Measurements from ENCODE around the gene TMEM44.
"Not testable (repeated sequence)": the region's sequence is repeated elsewhere in the genome, so short reads cannot be mapped to it uniquely, and the experiment has no call there.

The TMEM44 gene

DNA sequence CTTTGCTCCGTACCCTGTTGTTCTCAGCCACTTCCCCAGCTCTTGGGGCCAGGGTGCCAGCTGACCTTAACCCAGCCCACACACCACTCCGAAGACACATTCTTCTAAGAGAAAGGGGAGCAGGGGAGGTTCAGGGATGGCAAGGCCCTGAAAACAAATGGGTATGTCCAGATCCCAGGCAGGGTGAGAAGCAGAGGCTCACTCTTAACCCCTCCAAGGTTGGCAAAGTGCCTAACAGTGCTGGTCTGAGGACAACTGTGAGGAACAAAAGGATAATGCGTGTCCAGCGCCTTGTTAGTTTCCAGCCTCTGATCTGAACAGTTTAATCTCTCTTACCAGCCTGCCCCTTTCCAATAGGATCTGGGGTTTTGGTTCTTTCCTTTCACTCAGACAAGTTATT is 1.5 kb downstream of the TMEM44 start:
- Histone ChIP-seq H3K9me3 (ENCODE audit: control insufficient read depth in 5 of 5, low read length in 5 of 5) (no peaks in the 10 kb centered on the region), H3K27ac (ENCODE audit: low read depth, low read length) (no peak overlapping the region), H3K36me3 (ENCODE audit: control insufficient read depth in 5 of 5, insufficient read depth in 5 of 5, low read length in 5 of 5) (peaks cover 0 to 24% (median 8%) of the 10 kb centered on the region in 5 donors), H3K27me3 (ENCODE audit: control insufficient read depth in 5 of 5, insufficient read depth in 4 of 5, low read length in 5 of 5) (no peaks in the 10 kb centered on the region), H3K4me1 (ENCODE audit: control insufficient read depth in 5 of 5, insufficient read depth in 5 of 5, low read length in 5 of 5) (peaks cover 0 to 17% (median 10%) of the 10 kb centered on the region in 5 donors), H3K4me3 (ENCODE audit: low read depth in 1 of 5, low read length in 5 of 5) (no peak overlapping the region), H3K9ac (ENCODE audit: low read length in 5 of 5) (no peak overlapping the region)

DNA sequence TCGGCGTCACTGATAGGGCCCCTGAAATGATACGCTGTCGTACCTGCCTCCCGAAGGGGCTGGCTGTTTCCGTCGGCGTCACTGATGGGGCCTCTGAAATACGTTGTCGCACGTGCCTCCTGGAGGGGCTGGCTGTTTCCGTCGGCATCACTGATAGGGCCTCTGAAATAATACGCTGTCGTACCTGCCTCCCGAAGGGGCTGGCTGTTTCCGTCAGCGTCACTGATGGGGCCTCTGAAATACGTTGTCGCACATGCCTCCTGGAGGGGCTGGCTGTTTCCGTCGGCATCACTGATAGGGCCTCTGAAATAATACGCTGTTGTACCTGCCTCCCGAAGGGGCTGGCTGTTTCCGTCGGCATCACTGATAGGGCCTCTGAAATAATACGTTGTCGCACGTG is 2.5 kb downstream of the TMEM44 start:
- H3K9me3 ChIP-seq (ENCODE audit: control insufficient read depth in 5 of 5, low read length in 5 of 5); H3K27me3 ChIP-seq (ENCODE audit: control insufficient read depth in 5 of 5, insufficient read depth in 4 of 5, low read length in 5 of 5); H3K4me3 ChIP-seq (ENCODE audit: low read depth in 1 of 5, low read length in 5 of 5); H3K9ac ChIP-seq (ENCODE audit: low read length in 5 of 5); H3K27ac ChIP-seq (ENCODE audit: low read depth, low read length): not testable (repeated sequence)
- Histone ChIP-seq H3K4me1 (ENCODE audit: control insufficient read depth in 5 of 5, insufficient read depth in 5 of 5, low read length in 5 of 5) (peaks cover 0 to 17% (median 10%) of the 10 kb centered on the region in 5 donors), H3K36me3 (ENCODE audit: control insufficient read depth in 5 of 5, insufficient read depth in 5 of 5, low read length in 5 of 5) (peaks cover 0 to 32% (median 16%) of the 10 kb centered on the region in 5 donors)

DNA sequence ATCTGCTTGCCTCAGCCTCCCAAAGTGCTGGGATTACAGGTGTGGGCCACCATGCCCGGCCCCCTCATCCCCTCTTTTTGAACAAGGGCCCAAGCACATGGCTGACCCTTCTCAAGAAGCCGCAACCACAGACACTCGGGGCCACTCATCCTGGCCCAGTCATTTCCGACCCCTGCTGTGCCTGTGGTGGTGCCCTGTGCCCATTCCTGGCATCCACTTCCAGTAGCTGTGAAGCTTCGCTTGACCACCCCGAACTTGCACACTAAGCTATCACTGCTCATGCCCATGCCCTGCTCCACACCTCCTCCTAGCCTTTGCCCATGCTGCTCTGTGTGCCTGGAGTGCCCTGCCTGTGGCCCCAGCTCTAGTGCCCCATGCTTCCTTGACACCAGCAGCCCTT is 8.3 kb downstream of the TMEM44 start:
- Histone ChIP-seq H3K27me3 (ENCODE audit: control insufficient read depth in 5 of 5, insufficient read depth in 4 of 5, low read length in 5 of 5) (no peaks in the 10 kb centered on the region), H3K36me3 (ENCODE audit: control insufficient read depth in 5 of 5, insufficient read depth in 5 of 5, low read length in 5 of 5) (peaks cover 0 to 45% (median 20%) of the 10 kb centered on the region in 5 donors), H3K4me1 (ENCODE audit: control insufficient read depth in 5 of 5, insufficient read depth in 5 of 5, low read length in 5 of 5) (peaks cover 0 to 6% (median 0%) of the 10 kb centered on the region in 5 donors), H3K4me3 (ENCODE audit: low read depth in 1 of 5, low read length in 5 of 5) (no peak overlapping the region), H3K9me3 (ENCODE audit: control insufficient read depth in 5 of 5, low read length in 5 of 5) (no peaks in the 10 kb centered on the region), H3K9ac (ENCODE audit: low read length in 5 of 5) (no peak overlapping the region), H3K27ac (ENCODE audit: low read depth, low read length) (no peak overlapping the region)

DNA sequence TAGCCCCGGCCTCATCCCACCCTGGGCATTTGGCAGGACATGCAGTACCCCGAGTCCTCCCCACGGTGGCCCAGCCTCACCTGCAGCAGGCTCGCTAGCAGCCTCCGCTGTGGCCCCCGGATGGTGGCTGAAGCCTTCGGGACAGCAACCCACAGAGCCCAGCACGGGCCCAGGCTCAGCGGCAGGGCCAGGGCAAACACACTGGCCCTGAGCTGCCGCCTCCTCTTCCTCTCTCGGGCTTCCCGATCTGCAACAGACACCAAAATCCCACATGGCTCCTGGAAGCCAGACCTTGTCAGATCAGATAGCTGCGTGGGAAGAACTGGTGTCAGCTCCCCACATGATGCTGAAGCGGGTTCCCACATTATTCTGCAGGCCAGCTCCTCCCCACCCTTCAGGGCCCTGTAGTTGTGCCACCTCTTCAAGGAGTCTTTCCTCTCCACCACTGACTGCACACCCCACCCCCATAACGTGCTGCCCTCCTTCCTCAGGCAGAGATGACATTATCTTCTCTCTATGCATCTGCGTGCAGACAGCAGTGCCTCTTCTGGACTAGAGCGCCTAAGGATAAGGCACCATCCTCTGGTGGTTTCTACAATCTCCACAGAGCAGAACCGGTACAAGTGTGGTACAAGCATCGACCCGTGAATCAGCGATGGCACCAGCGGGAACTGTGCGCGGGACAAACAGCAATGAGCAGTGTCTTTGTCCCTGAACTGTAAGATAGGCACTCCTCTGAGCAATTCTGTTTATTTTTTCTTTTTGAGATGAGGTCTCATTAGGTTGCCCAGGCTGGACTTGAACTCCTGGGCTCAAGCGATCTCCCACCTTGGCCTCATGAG is 9.5 kb downstream of the TMEM44 start:
- Histone ChIP-seq H3K27me3 (ENCODE audit: control insufficient read depth in 5 of 5, insufficient read depth in 4 of 5, low read length in 5 of 5) (no peaks in the 10 kb centered on the region), H3K36me3 (ENCODE audit: control insufficient read depth in 5 of 5, insufficient read depth in 5 of 5, low read length in 5 of 5) (peaks cover 0 to 50% (median 20%) of the 10 kb centered on the region in 5 donors), H3K9ac (ENCODE audit: low read length in 5 of 5) (no peak overlapping the region), H3K4me3 (ENCODE audit: low read depth in 1 of 5, low read length in 5 of 5) (no peak overlapping the region), H3K4me1 (ENCODE audit: control insufficient read depth in 5 of 5, insufficient read depth in 5 of 5, low read length in 5 of 5) (peaks cover 0 to 6% (median 0%) of the 10 kb centered on the region in 5 donors), H3K27ac (ENCODE audit: low read depth, low read length) (no peak overlapping the region), H3K9me3 (ENCODE audit: control insufficient read depth in 5 of 5, low read length in 5 of 5) (no peaks in the 10 kb centered on the region)

DNA sequence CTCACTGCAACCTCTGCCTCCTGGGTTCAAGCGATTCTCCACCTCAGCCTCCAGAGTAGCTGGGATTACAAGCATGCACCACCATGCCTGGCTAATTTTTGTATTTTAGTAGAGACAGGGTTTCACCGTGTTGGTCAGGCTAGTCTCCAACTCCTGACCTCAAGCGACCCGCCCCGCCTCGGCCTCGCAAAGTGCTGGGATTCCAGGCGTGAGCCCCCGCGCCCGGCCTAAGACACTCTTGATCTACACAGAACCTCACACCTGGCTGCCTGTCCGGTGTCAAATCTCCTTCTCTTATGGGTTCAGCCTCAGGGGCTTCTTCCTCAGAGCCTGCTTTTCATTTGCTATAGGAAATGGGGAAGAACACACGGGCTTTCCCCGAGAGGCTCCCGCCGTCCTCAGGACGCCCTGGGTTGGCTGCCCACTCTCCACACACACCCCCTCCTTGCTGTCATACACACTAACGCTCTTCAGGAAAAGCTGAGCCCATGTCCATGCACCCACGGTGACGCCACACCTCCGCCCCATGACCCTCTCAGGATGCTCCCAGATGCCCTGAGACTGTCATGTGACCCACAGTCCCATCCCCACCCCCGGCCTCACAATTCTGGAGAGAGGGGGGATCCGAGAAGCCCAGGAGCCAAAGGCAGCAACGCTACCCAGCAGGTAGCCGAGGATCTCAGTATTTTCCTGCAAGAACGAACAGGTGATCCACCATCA is 10.4 kb downstream of the TMEM44 start:
- Histone ChIP-seq H3K36me3 (ENCODE audit: control insufficient read depth in 5 of 5, insufficient read depth in 5 of 5, low read length in 5 of 5) (peaks cover 0 to 42% (median 16%) of the 10 kb centered on the region in 5 donors), H3K9me3 (ENCODE audit: control insufficient read depth in 5 of 5, low read length in 5 of 5) (no peaks in the 10 kb centered on the region), H3K27ac (ENCODE audit: low read depth, low read length) (no peak overlapping the region), H3K4me1 (ENCODE audit: control insufficient read depth in 5 of 5, insufficient read depth in 5 of 5, low read length in 5 of 5) (peaks cover 0 to 6% (median 0%) of the 10 kb centered on the region in 5 donors), H3K27me3 (ENCODE audit: control insufficient read depth in 5 of 5, insufficient read depth in 4 of 5, low read length in 5 of 5) (no peaks in the 10 kb centered on the region), H3K9ac (ENCODE audit: low read length in 5 of 5) (no peak overlapping the region), H3K4me3 (ENCODE audit: low read depth in 1 of 5, low read length in 5 of 5) (no peak overlapping the region)

DNA sequence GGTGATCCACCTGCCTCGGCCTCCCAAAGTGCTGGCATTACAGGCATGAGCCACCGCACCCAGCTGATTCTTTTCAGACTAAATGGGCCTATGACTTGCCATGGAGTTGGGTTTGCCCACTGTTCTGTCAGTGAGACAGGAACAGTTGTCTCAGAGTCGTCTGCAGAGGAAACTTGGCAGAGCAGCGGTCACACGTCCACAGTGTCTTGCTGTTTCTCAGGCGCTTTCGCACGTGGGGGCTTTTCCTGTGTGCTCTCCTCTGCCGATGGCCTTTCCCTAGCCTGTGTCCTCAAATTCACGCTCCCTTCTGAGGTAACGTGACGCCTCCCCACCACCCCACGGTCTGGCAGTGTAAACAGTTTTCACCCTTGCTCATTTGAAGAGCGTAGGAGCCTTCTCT is 11.3 kb downstream of the TMEM44 start:
- Histone ChIP-seq H3K9me3 (ENCODE audit: control insufficient read depth in 5 of 5, low read length in 5 of 5) (no peaks in the 10 kb centered on the region), H3K27me3 (ENCODE audit: control insufficient read depth in 5 of 5, insufficient read depth in 4 of 5, low read length in 5 of 5) (no peaks in the 10 kb centered on the region), H3K9ac (ENCODE audit: low read length in 5 of 5) (no peak overlapping the region), H3K27ac (ENCODE audit: low read depth, low read length) (no peak overlapping the region), H3K4me1 (ENCODE audit: control insufficient read depth in 5 of 5, insufficient read depth in 5 of 5, low read length in 5 of 5) (peaks cover 0 to 6% (median 0%) of the 10 kb centered on the region in 5 donors), H3K4me3 (ENCODE audit: low read depth in 1 of 5, low read length in 5 of 5) (no peak overlapping the region), H3K36me3 (ENCODE audit: control insufficient read depth in 5 of 5, insufficient read depth in 5 of 5, low read length in 5 of 5) (peaks cover 0 to 37% (median 16%) of the 10 kb centered on the region in 5 donors)

DNA sequence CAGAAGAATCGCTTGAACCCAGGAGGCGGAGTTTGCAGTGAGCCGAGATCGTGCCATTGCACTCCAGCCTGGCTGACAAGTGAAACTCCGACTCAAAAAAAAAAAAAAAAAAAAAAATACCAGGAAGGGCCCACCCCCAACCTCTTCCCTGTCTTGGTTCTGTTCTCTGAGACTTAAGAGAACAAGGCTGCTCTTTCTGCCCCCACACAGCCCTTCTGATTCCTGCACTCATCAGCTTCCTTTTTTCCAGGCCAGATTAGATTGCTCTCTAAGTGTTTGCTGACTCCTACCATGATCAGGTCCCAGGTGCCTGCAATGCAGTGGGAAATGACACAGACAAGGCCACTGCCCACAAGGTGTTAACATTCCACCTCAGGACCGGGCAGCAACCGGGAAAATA is 13.0 kb downstream of the TMEM44 start:
- Histone ChIP-seq H3K9me3 (ENCODE audit: control insufficient read depth in 5 of 5, low read length in 5 of 5) (no peaks in the 10 kb centered on the region), H3K4me1 (ENCODE audit: control insufficient read depth in 5 of 5, insufficient read depth in 5 of 5, low read length in 5 of 5) (peaks cover 0 to 6% (median 0%) of the 10 kb centered on the region in 5 donors), H3K27ac (ENCODE audit: low read depth, low read length) (no peak overlapping the region), H3K36me3 (ENCODE audit: control insufficient read depth in 5 of 5, insufficient read depth in 5 of 5, low read length in 5 of 5) (peaks cover 0 to 36% (median 14%) of the 10 kb centered on the region in 5 donors), H3K4me3 (ENCODE audit: low read depth in 1 of 5, low read length in 5 of 5) (no peak overlapping the region), H3K9ac (ENCODE audit: low read length in 5 of 5) (no peak overlapping the region), H3K27me3 (ENCODE audit: control insufficient read depth in 5 of 5, insufficient read depth in 4 of 5, low read length in 5 of 5) (no peaks in the 10 kb centered on the region)

DNA sequence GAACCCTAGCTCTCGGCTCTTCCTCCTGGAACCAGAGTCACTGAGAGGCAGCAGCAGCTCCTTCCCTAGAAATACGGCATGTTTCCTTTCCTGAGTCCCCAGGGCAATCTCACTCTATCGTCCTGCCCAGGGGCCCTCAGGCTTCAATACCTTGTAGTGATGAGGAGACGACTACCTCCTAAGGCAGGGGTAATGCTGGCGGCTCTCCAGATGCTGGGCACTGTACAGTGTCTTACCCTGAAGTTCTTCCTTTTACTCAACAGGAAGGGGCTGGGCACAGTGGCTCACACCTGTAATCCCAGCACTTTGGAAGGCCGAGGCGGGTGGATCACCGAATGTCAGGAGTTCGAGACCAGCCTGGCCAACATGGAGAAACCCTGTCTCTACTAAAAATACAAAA is 13.5 kb downstream of the TMEM44 start:
- no peaks in the 10 kb centered on the region for H3K9me3 ChIP-seq (ENCODE audit: control insufficient read depth in 5 of 5, low read length in 5 of 5)
- no peak overlapping the region for H3K4me3 ChIP-seq (ENCODE audit: low read depth in 1 of 5, low read length in 5 of 5)
- H3K27me3 ChIP-seq (ENCODE audit: control insufficient read depth in 5 of 5, insufficient read depth in 4 of 5, low read length in 5 of 5), result no peaks in the 10 kb centered on the region
- peaks cover 0 to 32% (median 12%) of the 10 kb centered on the region in 5 donors for H3K36me3 ChIP-seq (ENCODE audit: control insufficient read depth in 5 of 5, insufficient read depth in 5 of 5, low read length in 5 of 5)
- H3K9ac ChIP-seq (ENCODE audit: low read length in 5 of 5), result no peak overlapping the region
- no peak overlapping the region for H3K27ac ChIP-seq (ENCODE audit: low read depth, low read length)
- H3K4me1 ChIP-seq (ENCODE audit: control insufficient read depth in 5 of 5, insufficient read depth in 5 of 5, low read length in 5 of 5), result peaks cover 0 to 6% (median 0%) of the 10 kb centered on the region in 5 donors

DNA sequence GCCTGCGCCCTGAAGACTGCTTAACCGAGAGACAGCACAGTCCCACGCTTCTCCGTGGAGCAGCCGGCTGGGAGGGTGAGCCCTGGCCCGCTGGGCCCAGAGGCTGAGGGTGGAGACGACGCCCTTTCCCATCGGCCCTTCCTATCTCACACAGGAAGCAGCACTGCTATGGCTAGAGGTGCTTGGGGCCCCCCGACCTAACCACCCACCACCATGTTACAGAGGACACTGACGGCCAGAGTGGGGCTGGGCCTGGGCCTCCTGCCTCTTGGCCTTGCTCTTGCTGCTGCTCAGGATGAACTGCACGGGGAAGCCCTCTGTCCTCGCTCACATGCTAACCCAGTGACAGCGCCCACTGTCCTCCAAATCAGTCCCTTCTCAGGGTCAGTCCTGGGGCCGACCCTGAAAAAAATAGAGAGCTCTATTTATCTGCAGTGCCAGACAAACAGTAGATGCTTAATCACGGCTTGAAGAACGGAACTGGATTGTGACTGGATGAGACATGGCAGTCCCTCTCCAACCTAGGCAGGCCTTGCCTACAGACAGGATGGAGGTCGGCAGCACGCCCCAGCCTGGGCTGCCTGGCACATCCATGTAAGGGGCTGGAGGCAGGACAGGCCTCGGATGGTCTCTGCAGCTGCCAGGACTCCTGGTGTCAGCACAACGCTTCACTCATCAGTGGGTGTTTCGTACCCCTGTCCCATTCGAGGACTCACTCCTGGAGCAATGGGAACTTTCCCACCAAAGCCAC is 14.2 kb downstream of the TMEM44 start:
- no peak overlapping the region for H3K9ac ChIP-seq (ENCODE audit: low read length in 5 of 5)
- H3K9me3 ChIP-seq (ENCODE audit: control insufficient read depth in 5 of 5, low read length in 5 of 5), result no peaks in the 10 kb centered on the region
- no peaks in the 10 kb centered on the region for H3K27me3 ChIP-seq (ENCODE audit: control insufficient read depth in 5 of 5, insufficient read depth in 4 of 5, low read length in 5 of 5)
- H3K4me3 ChIP-seq (ENCODE audit: low read depth in 1 of 5, low read length in 5 of 5), result no peak overlapping the region
- H3K27ac ChIP-seq (ENCODE audit: low read depth, low read length), result no peak overlapping the region
- H3K36me3 ChIP-seq (ENCODE audit: control insufficient read depth in 5 of 5, insufficient read depth in 5 of 5, low read length in 5 of 5), result peaks cover 0 to 31% (median 12%) of the 10 kb centered on the region in 5 donors
- H3K4me1 ChIP-seq (ENCODE audit: control insufficient read depth in 5 of 5, insufficient read depth in 5 of 5, low read length in 5 of 5), result peaks cover 0 to 6% (median 0%) of the 10 kb centered on the region in 5 donors
